Gastroesophageal sphincter (tissue), 3 donors: ENCODE data around the gene DSC3.

Experiments
- EP300 ChIP-seq: sonication (generic); formaldehyde crosslinking; IDR thresholded peaks from one replicate; pipeline ENCODE4 v1.6.1; 2017; ENCODE audit warnings: antibody characterized with exemption, mild to moderate bottlenecking
- POLR2A ChIP-seq, 2 donors: fragments of 450-650 bp; IDR thresholded peaks; one replicate each; pipeline ENCODE4 v1.6.1; 2017; ENCODE audit warnings: antibody characterized with exemption in 2 of 2, mild to moderate bottlenecking in 2 of 2, moderate library complexity in 1 of 2
- POLR2AphosphoS5 ChIP-seq: sonication (generic); formaldehyde crosslinking; IDR thresholded peaks from one replicate; pipeline ENCODE4 v1.6.1; 2017; ENCODE audit warnings: antibody characterized with exemption
- TF ChIP-seq, protein P1 (sequence below), 4 experiments: fragments of 200-600 bp in 2 of 4; fragments of 450-650 bp in 2 of 4; sonication (generic) in 1 of 4; IDR thresholded peaks; one replicate each; pipeline ENCODE4 v1.5.1; 2017 to 2019; ENCODE audit warnings: antibody characterized with exemption in 4 of 4, mild to moderate bottlenecking in 2 of 4, moderate library complexity in 2 of 4

DNA sequence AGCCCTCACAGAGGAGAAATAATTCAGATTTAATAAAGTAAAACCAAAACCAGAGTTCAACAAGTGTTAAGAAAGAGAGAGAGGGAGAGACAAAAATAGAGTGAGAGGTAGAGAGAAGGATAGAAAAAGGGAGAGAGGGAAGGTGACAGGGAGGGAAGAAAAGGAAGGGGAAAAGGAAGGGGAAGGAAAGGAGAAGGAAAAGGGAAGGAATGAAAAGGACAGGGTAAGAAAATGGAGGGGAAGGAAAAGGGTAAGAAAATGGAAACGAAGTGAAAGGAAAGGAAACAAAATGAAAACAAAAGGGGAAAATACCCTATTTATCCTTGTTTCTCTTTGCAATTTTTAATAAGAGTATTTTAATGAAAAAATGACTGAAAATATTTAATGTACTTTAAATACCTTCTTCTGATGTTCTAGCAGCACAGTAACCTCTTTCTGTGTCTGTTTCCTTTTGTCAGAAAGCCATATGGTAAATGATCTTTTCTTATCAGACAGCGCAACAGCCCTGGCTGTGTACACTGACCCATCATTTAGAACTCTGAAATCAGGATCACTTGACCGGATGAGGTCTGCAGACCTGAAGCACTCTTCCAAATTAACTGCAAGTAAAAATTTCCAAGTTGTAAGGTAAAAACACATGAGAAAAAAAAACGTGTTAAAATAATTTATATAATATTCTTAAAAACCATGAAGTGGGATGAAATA lies 11.8 kb downstream of the DSC3 start:
- TF ChIP-seq, protein P1, sequence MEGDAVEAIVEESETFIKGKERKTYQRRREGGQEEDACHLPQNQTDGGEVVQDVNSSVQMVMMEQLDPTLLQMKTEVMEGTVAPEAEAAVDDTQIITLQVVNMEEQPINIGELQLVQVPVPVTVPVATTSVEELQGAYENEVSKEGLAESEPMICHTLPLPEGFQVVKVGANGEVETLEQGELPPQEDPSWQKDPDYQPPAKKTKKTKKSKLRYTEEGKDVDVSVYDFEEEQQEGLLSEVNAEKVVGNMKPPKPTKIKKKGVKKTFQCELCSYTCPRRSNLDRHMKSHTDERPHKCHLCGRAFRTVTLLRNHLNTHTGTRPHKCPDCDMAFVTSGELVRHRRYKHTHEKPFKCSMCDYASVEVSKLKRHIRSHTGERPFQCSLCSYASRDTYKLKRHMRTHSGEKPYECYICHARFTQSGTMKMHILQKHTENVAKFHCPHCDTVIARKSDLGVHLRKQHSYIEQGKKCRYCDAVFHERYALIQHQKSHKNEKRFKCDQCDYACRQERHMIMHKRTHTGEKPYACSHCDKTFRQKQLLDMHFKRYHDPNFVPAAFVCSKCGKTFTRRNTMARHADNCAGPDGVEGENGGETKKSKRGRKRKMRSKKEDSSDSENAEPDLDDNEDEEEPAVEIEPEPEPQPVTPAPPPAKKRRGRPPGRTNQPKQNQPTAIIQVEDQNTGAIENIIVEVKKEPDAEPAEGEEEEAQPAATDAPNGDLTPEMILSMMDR (IDR thresholded peaks at IDR 0.05) = no peak
- no peak for TF ChIP-seq POLR2AphosphoS5
- TF ChIP-seq POLR2A (IDR thresholded peaks at IDR 0.05) = no peak
- no peak for TF ChIP-seq EP300
